ENCODE results near the gene NBEAL2.

Gene NBEAL2

DNA sequence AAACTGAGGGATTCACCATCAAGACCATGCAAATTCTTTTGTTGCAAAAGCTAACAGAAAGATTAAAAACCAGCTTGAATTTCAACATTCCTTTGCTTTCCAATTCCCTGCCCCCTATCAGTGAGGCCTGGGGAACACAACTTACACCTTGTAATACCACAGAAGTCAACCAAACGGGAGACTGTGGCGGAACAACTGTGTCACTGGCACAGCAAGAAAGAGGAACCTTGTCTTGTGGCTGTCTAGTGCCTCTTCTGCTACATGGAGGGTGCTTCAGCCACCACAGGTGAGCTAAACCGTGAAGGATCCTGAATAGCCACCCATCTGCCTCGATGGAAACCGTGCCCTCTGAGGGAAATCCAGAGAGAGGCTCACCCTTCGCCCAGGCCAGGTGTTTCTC lies 14.3 kb upstream of the NBEAL2 start:
- DNase-seq (ENCODE audit: low read depth), result no peak

DNA sequence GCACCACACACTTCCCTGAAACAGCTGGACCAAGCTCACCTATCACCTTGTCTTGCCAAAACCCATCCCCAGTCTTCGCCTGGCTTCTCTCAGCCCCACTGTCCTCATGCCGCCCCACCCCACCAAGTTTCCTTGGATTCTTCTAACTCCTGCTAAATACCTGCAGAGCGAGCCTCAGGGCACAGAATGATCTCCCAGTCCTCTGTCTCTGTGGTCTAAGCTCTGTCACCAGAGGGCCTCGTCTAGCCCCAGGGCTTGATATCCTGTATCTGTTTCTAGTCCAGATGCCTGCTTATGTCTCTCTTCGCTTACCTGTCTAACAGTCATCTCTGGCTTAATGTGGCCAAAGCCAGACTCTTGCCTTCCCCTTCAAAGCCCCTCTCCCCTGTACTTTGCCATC lies 12.7 kb upstream of the NBEAL2 start:
- no peak for DNase-seq (ENCODE audit: low read depth)

GRCh38 chr3:46968783-46969428 lies 10.6 kb upstream of the NBEAL2 start:
- no peak for DNase-seq (ENCODE audit: low read depth)

GRCh38 chr3:46970391-46971091 lies 8.9 kb upstream of the NBEAL2 start:
- no peak for DNase-seq (ENCODE audit: low read depth)

DNA sequence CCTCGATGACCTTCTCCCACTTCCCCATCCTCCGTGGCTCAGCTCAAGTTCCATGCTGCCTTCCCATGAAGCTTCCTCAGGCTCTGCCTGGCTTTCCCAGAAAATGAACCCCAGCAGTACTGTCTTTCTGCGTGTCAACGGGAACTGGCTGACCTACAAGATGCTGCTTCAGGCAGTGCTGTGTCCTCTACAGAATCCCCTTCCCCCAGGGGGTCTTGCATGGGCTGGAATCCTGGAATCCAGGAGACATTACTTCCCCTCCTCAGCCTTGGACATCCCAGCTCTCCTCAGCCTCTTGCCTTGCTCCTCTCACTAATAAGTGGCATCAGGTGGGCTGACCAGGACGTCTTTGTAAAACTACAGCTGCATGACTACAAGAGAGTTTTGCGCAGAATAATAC lies 8.3 kb upstream of the NBEAL2 start:
- no peak for DNase-seq (ENCODE audit: low read depth)

GRCh38 chr3:46971742-46972141 lies 7.7 kb upstream of the NBEAL2 start:
- DNase-seq (ENCODE audit: low read depth), result no peak

GRCh38 chr3:46972396-46972795 lies 7.1 kb upstream of the NBEAL2 start:
- no peak for DNase-seq (ENCODE audit: low read depth)

DNA sequence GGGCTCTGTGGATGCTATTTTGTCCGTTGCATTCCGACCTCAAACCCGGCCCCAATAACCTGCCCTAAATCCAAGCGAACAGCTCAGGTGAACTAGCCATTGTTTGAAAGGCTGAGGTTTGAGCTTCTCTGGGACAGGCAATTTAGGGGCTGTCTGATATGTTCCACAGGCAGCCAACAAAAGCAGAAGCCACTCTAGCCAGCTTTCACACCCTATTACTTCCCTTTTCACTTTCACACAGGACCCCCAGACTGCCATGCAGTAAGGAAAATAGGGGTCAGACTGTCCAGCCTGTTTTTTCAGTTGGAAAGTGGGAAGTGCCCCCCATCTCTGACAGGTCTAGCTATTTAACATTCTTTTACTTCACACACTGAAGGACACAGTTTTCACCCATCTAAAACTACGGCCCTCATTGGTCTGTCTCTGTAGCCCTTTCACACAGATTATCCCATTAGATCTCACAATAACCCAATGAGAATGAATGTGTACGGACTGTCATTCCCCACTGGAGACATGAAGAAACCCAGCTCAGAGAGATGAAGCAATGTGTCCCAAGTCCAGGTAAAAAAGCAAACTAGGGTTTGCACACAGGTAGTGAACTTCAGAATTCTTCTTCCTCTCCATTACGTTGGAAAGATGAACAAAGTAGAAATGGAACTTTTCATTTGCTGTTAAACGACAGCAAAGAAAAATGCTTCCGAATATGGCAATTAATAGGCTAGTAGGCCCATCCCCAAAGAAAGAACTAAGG lies 4.9 kb upstream of the NBEAL2 start:
- no peak for DNase-seq (ENCODE audit: low read depth)

DNA sequence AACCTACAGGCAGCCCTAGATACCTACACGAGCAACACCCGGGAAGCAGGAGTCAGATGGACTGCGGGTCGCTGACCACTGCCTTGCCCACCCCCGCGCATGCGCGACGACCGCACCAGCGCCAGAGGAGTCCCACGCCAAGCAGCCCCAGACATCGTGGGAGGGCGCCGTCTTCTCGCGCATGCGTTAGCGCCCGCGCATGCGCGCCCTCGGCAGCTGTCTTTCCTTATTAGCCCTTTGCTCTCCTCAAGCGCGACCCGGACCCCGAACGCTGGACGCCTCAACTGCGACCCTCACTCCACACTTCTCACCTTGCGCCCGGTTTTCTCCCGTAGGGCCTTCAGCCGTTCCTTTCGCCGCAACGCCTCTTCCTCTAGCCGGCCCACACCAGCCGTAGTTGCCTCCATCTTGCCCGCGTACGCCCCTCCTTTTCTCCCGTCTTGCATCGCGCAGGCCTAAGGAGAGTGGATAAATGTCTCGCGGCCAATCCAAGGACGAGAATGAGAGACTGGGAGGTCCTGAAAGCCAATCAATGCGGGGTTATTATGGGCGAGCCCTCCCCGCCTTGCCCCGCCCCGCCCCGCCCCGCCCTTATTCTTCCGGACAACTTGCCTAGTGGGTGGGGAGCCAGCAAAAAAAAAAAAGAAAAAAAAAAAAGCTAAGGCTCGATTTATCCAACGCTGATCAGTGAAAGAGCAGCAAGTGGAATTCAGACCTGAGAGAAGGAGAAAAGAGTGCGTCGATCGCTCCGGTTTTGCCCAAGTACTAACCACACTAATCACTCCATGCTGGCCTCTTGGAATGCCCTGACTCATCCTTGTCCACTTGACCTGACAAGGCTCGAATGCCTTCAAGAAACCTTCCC lies 2.9 kb upstream of the NBEAL2 start, which contains the start of gene CCDC12:
Gene CCDC12, minus strand, starts transcription at position 420 of the 865 bp plus-strand sequence. Its CDS starts 13 bp downstream, at position 407.
- DNase-seq (ENCODE audit: low read depth), result peak; percentile 99

- DNase-seq (ENCODE audit: low read depth), result no peak
Observed at GRCh38 chr3:46977811-46978195, 1.7 kb upstream of the NBEAL2 start.

DNA sequence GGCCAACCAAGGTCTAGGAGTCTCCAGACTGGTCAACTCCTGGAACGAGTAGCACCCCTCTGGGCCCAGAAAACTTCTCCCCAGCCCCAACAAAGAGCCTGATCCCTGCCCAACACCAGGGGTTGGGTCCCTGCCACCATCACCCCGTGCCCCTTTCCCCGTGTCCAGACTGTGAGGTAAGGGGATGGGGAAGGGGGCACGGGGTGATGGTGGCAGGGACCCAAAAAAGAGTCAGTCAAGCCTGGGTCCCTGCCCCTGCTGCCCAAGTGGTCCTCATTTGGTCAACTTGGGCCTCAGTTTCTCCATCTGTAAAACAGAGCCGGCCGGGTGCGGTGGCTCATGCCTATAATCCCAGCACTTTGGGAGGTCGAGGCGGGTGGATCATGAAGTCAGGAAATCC lies 1.1 kb upstream of the NBEAL2 start:
- no peak for DNase-seq (ENCODE audit: low read depth)

DNA sequence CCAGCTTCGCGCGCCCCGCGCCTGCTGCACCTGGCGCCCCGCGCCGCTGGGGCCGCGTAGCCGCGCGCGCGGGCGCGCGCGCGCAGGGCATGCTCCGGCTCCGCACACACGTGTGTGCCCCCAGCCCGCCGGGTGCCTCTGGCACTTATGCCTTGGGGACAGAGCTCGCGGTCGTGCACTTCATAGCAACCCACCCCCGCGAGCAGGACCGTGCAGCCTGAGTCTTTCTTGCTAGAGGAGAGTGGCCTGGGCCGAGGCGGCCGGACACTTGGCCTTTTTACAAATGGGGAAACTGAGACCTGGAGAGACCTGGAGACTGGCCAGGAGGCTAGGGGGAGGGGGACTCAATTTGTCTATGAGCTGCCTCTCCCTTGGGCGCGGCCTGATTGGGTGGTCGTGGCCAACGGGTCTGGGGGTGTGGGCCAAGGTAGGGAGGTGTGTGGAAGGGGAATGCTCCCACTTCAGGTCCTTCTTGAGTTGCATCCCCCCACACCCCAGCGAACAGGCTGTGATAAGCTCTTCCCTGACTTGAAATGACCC lies 562 bp downstream of the NBEAL2 start:
- peak; percentile 25 for DNase-seq (ENCODE audit: low read depth)

- no peak for DNase-seq (ENCODE audit: low read depth)
Observed at GRCh38 chr3:46981932-46982471, 2.5 kb downstream of the NBEAL2 start.

GRCh38 chr3:46982546-46982945 lies 3.1 kb downstream of the NBEAL2 start:
- DNase-seq (ENCODE audit: low read depth), result no peak

GRCh38 chr3:46984591-46985459 lies 5.4 kb downstream of the NBEAL2 start:
- DNase-seq (ENCODE audit: low read depth), result no peak

- no peak for DNase-seq (ENCODE audit: low read depth)
Observed at GRCh38 chr3:46985588-46985987, 6.1 kb downstream of the NBEAL2 start.

DNA sequence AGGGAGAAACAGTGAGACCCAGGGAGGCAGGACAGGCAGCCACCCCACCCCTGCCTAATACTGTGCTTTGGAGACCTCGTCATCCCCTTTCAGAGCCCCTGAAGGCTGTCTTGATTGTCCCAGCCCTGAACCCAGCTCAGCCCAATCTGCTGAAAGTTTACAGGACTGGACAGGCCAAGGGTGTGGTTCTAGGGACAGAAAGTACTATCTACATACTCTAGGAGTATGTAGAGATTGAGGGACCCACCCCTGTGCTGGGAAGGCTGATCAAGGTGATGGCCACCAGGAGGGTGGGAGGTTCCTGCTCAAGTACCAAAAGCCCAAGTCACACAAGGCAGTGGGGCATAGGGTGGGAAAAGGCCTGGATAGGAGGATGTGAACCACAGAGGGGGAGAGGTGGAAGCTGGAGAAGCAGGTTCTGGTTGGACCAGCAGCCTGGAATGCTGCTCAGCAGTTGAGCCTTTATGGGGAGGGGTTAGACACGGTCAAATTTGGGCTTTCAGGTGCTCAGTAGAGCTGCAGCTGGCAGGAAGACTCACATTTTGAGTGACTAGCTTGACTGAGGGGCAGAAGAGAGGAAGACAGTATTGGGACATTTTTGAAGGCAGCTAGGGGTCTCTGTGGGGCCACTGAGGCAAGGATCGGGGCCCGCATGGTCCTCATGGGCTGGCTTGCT lies 6.7 kb downstream of the NBEAL2 start:
- no peak for DNase-seq (ENCODE audit: low read depth)

GRCh38 chr3:46986782-46987310 lies 7.4 kb downstream of the NBEAL2 start:
- no peak for DNase-seq (ENCODE audit: low read depth)

GRCh38 chr3:46987319-46987742 lies 7.9 kb downstream of the NBEAL2 start:
- no peak for DNase-seq (ENCODE audit: low read depth)

Measured in ELR (cell line).